ENCODE results near the gene TLDC2. TPM values are rescaled to one million over a fixed set of nuclear protein-coding genes. Genes with fewer than 3 reads are reported as not detected.
"Not testable (repeated sequence)": the region's sequence is repeated elsewhere in the genome, so short reads cannot be mapped to it uniquely, and the experiment has no call there.

The TLDC2 gene
- not detected in 2 replicates for total RNA-seq (2014; rRNA removed; shearing (Covaris generic))

DNA sequence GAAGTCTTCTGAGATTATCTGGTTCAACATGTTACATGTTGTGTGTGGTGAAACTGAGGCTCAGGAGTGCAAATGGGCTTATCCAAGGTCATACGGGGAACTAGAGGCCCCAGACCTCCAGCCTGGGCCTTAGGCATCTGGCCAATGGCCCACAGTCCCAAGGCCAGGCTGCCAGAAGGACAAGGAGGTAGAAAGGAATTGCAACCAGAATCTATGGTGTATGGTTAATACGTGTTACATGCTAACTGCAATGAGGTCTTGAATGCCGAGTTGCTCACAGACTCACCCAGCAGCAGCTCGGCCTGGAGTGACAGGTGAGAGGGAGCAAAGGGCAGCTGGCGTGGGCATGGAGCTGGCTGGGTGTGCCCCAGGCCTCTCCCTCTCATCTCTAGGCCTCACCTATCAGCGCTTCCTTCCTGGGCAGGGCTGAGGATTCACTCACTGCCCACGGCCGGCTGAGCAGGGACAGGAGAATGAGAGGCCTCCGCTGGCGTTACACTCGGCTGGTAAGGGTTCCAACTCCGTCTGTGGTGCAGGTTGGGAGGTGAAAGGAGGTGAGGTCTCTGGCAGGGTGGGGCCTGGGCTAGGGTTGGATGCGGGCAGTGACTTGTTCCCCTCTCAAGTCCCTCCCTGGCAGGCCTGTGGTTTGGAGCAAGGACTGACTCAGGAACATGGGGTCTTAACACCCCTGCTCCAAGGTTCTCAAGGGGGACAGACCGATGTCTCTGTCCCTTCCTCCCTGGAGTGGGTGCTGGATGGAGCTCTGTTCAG, at the start of gene TLDC2:
Gene TLDC2 (plus strand): TSS at position 437 of the 771 bp plus-strand sequence. CDS start 37 bp downstream, at position 474.
- DNase-seq (ENCODE audit: low read depth) = no peak

DNA sequence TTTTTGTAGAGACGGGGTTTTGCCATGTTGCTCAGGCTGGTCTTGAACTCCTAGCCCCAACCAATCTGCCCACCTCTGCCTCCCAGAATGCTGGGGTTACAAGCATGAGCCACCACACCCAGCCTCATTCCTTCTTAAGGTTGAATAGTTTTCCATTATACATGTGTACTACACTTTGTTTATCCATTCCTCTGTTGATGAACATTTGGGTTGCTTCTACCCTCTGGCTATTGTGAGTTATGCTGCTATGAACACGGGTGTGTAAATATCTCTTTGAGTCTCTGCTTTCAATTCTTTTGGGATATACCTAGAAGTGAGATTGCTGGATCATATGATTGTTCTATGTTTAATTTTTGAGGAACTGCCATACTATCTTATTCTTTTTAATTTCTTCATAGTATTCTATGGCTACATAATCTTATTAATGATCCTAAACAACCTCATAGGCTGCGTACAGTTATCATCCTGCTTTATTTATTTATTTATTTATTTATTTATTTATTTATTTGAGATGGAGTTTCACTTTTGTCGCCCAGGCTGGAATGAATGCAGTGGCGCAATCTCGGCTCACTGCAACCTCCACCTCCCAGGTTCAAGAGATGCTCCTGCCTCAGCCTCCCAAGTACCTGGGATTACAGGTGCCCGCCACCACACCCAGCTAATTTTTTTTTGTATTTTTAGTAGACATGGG, 49.2 kb upstream of the TLDC2 start:
- DNase-seq (ENCODE audit: low read depth) = peak; percentile 64

DNA sequence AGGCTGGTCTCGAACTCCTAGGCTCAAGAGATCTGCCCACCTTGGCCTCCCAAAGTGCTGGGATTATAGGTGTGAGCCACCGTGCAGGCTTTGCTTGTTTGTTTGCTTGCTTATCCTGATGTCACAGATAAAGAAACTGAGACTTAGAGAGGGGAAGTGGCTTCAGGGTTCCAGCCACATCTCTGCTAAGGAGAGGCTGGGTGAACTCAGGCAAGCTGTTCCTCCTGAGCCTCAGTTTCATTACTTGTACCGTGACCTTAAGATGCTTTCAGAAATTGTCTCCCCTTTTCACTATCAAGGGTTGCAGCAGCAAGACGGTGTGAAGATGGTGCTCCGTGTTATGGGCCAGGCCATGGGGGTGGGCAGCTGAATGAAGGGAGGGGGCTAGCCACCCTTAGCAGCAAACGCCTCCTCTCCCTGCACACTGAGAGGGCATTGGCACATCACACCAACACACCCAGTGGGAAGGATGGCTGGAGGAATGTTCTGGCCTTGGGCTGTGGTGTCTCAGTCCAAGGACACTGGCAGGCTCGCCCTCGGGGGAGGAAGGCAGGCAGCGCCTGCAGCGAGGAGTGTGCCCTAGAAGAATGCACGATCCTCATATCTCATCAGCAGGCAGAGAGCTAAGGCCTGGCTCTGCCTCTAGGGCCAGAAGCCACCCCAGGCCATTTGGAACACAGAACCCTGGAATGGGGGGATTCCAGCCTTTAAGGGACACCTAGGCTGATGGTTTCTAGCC, 48.2 kb upstream of the TLDC2 start:
- peak; percentile 44 for DNase-seq (ENCODE audit: low read depth)

DNA sequence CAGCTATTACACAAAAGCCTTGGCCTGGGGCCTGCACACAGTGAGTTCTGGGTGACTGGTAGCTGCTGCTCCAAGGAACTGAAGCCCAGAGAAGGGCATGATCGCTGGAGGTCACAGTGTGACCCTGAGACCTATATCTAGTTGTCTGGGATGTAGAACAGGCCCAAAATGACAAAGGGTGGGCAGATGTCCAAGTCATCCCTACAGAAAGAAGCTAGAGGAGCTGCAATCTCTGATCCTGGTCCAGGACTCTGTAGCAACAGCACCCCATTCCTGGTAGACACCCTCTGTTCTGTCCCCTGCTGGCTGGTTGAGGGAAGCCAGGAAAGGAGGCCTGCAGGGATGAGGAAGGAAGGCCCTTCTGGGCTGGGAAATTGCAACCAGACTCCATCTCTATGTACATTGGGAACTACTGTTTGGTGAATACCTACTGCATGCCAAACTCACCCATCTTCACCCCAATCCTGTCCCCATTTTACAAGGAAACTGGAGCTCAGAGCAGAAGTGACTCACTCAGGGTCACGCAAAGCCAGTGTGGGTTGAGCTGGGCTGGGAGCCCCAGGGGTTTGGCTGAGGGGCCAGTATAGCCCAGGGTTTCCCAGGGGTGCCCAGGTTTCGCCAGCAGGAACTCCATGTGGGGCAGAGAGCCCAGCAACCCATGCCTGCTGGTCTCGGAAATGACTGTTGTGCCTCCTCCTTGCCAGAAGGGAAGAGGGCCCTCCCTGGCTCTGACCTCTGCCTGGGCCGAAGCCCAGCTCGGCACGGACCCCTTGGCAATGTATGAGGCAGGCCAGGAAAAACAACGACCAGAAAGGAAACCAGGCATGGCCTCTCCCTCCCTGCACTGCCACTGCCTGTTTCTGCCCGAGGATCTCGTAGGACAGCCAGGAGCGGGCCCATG, 44.9 kb upstream of the TLDC2 start:
- DNase-seq (ENCODE audit: low read depth) = peak; percentile 99

DNA sequence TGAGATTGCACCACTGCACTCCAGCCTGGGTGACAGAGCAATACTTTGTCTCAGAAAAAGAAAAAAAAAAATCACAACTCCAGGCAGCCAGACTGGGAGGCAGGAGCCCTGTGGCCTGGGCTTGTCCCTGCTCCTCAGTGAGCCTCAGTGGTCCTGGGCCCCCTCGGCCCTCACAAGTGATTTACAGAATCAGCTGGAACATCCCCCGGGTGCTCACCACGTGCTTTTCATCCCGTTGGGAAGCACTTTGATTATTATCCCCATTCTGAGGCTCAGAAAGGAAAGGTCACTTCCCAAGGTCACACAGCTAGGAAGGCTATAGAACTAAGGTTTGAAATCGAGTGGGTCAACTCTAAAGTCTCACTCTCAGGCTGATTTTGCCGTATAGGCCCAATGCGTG, 43.1 kb upstream of the TLDC2 start:
- no peak for DNase-seq (ENCODE audit: low read depth)

DNA sequence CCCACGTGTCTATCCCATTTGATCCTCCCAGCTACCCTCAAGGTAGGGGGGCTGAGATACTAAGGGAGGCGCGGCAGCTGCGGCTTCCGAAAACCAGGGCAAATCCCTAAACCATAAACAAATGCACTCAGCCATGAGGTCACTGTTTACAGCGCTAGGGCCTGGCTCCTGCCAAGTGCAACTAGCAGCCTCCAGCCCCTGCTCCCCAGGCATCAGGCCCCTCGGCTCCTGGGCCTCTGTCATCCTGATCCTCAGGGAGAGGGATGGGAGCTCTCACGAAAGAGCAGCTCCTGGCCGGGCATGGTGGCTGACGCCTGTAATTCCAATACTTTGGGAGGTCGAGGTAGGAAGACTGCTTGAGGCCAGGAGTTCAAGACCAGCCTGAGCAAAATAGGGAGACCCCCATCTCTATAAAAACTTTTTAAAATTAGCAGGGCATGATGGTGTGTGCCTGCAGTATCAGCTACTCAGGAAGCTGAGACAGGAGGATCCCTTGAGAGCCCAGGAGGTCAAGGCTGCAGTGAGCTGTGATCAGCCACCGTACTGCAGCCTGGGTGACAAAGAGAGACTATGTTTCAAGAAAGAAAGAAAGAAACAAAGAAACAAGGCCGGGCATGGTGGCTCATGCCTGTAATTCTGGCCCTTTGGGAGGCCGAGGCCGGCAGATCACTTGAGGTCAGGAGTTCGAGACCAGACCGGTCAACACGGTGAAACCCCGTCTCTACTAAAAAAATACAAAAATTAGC, 42.5 kb upstream of the TLDC2 start:
- peak; percentile 86 for DNase-seq (ENCODE audit: low read depth)

DNA sequence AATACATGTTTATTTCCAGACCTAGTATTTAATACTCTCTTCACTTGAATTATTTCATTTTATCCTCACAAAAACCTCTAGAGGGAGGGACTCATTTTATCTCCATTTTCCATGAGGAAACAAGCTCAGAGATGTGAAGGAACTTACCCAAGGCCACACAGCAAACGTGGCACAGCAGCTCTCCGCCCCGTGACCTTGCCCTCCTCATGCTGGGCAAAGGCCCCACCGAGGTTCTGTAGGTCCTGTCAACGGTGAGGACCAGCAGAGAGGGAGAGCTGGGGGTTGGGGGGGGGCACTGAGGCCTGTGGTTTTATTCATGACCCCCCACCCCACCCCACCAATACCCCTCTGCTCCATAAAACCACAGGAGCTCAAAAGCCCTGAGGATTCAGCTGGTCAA, 40.9 kb upstream of the TLDC2 start:
- no peak for DNase-seq (ENCODE audit: low read depth)

DNA sequence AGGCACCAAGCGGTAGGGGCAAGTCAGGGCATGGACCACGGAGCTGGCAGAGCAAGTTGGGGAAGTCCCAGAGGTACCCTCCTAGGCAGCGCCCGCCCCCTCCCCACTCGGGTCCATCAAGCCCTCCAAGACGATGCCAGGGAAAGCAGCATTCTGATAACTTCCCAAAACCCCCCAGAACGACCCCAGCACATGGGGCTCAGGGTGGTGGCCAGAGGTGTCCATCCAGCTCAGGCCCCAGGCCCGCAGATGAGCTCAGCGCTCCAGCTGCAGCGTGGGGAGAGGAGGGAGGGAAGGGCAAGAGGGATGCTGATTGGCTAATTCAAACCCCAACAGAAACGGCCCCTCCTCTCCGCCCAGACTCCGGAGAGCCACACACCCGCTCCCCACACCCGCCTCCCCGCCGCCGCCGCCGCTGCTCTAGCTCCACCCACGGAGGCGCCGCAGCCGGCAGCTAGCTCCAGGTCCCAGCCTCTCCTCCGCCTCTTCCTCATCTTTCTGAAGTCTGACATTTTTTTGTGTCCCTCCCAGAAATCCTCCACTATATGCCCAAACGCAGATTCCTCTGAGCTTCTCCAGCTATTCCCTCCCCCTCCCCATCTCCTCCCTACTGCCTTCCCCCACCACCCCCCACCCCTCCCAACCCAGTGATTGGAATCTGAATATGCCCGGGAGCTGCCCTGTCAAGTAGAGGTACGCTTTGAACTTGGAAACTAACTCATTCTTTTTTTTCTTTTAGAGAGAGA, 40.3 kb upstream of the TLDC2 start:
- peak; percentile 96 for DNase-seq (ENCODE audit: low read depth)

DNA sequence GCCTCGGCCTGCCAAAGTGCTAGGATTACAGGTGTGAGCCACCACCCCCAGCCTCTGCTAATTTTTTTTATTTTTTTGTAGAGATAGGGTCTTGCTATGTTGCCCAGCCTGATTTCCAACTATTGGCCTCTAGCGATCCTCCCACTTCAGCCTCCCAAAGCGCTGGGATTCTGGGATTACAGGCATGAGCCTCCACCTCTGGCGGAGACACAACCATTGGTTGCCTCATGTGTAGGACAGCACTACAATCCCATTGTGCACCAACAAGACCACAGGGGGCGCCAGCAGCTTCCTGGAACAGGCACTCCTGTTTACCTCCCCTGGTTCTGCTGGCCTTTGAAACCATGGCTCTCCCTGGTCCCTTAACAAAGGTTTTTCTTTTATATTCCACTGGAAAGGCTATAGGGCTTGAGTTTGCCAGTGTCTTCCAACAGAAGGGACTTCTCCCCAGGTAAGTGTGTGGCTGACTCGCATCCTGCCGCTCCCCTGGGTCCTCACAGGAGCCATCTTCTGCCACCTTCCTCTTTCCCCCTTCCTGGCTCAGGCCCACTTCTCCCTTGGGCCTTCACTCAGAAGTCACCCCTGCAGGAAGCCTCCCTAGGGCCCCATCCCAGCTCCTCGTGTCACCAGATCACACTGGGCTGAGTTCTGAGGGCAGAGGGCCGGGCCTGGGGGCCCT, 39.2 kb upstream of the TLDC2 start:
- DNase-seq (ENCODE audit: low read depth) = peak; percentile 76

DNA sequence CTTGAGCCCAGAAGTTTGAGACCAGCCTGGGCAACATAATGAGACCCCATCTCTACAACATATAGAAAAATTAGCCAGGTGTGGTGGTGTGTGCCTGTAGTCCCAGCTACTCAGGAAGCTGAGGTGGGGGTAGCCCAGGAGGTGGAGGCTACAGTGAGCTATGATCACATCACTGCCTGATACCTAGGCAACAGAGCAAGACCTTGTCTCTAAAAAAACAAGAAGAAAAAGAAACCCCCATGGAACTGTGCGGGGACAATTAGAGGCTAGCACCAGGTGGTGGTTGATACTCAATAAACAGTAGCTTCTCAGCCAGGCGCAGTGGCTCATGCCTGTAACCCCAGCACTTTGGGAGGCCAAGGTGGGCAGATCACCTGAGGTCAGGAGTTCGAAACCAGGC, 37.6 kb upstream of the TLDC2 start:
- DNase-seq (ENCODE audit: low read depth) = not testable (repeated sequence)

DNA sequence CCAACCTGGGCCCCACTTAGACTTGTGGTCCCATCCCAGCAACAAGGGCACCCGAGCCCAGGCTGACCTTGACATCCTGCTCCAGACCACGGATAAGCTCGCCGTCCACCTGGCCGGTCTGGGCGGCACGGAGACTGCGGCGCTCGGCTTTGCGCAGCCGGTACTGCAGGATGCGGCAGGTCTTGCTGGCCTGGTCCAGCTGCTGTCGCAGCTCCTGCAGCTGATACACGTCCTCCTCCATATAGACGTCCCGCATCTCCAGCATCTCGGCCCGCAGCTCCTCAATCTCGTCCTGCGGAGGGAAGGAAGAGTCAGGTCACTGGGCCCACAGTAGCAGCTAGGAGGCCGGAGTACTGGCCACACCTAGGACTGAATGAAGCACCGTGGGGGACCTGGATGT, 36.8 kb upstream of the TLDC2 start:
- no peak for DNase-seq (ENCODE audit: low read depth)

DNA sequence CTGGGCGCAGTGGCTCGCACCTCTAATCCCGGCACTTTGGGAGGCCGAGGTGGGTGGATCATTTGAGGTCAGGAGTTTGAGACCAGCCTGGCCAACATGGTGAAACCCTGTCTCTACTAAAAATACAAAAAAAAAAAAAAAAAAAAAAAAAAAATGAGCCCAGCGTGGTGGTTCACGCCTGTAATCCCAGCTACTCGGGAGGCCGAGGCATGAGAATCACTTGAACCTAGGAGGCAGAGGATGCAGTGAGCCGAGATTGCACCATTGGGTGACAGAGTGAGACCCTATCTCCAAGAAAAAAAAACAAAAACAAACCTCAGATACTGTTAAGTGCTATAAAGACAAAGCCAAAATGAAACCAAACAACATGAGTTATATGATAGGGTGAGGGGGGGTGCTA, 34.9 kb upstream of the TLDC2 start:
- not testable (repeated sequence) for DNase-seq (ENCODE audit: low read depth)

DNA sequence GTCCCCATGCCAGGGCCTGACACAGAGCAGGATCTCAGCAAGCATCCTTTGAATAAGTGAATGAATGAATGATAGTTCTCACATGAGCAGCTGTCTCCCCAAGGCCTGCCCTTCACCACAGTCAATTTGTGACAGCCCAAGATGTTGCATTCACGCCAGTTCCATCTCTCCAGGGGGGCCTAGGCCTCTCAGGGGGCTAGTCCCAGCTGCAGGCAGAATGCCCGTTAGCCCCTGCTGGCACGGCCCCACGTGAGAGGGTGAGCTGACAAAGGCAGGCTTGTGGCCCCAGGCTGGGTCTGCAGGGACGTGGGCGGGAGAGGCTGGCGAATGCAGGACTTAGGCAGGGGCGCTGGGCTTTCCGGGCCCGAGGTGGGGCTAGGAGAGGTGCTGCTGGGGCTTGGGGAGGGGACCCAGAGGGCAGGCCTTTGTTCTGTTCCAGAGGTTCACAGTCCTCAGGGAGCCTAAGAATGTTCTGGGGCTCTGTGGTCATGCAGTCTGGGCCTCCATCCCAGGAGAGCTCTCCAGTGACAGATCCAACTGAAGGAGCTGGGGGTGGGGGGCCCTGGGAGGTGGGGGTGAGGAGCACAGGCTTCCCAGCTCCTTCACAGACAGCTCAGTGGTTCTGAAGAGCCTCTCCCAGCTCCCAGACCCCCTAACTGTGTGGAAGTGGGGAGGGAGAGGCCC, 30.5 kb upstream of the TLDC2 start:
- no peak for DNase-seq (ENCODE audit: low read depth)

DNA sequence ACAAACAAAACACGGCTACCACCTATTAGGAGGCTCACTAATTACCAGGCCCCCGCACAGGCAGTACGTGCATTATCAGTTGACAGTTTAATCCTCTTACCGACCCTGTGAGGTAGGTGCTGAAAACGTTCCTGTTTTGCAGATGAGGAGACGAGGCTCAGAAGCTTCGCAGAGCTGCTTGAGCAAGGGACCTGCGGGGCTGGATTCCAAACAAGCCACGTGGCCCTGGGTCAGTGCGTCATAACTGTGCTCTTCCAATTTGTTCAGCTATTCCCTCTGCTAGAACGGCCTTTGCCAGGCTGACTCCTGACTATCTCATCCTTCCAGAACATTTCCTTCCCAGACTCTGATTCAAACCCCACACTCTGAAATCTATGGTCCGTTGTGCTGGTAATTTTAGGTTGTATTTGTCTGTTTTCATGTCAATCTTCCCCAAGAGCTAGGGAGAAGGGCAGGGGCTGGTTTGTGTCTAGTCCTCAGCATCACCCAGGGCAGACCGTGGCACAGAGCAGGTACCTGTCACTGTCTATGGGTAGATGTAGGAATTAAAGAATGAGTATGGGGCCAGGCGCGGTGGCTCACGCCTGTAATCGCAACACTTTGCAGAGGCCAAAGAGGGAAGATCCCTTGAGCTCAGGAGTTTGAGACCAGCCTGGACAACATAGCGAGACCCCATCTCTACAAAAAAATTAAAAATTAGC, 28.8 kb upstream of the TLDC2 start:
- no peak for DNase-seq (ENCODE audit: low read depth)

DNA sequence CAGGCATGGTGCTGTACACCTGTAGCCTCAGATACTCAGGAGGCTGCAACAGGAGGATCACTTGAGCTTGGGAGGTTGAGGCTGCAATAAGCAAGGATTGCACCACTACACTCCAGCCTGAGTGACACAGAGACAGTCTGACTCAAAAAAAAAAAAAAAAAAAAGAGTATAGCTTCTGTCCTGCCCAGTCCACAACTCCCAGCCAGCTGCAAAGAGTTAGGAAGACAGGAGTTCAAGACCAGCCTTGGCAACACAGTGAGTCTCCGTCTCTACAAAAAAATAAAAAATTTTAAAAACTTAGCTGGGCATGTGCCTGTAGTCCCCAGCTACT, 28.3 kb upstream of the TLDC2 start:
- DNase-seq (ENCODE audit: low read depth) = no peak

DNA sequence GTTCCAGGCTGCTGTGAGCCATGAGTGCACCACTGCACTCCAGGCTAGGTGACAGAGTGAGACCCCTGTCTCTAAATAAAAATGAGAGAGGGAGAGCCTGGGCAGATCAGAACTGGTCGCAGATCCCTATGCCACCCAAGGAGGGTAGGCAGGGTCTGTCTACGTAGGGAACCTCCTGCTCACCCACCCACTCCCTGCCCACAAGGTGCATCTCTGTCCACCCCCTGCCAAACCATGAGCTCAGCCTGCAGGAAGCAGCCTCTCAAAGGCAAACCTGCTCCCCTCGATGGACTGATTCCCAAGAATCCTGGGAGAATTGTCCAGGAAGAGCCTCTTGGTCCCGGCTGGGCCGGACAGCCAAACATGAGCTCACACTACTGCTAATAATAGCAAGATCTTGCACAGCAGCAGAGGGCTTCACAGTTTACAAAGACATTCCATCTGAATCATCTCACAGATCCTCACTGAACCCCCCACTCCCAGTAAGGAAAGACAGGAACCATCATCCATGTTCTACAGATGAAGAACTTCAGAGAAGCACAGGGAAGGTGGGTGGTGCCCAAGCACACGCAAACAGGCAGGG, 27.8 kb upstream of the TLDC2 start:
- DNase-seq (ENCODE audit: low read depth) = peak; percentile 90

DNA sequence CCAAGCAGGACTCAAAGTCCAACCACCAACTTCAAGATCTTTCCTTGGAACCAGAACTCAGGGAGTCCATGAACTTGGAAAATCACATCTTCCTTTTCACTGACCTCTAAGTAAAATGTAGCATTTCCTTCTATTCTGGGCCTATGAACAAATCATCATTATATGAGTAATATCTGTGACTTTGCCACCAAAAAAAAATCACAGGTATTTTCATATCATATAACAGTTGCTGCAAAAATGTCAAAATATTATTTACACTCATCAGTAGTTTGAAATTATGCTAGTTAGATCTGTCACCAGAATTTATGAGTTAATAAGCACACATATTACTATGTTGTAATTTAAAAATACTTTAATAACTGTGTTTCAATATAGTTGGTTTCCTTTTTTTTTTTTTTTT, 27.3 kb upstream of the TLDC2 start:
- no peak for DNase-seq (ENCODE audit: low read depth)

Data from M059J (cell line).